C4-2B (cell line): Measurements from ENCODE around the gene ART1.

Experiments used
- ZFX ChIP-seq: fragments of 450-650 bp; IDR thresholded peaks from 2 replicates; pipeline ENCODE4 v1.6.1; 2017
- TF ChIP-seq, protein P1 (sequence below): fragments of 450-650 bp; conservative IDR thresholded peaks from 2 replicates; pipeline ENCODE4 v1.5.1; 2017; ENCODE audit warnings: mild to moderate bottlenecking

DNA sequence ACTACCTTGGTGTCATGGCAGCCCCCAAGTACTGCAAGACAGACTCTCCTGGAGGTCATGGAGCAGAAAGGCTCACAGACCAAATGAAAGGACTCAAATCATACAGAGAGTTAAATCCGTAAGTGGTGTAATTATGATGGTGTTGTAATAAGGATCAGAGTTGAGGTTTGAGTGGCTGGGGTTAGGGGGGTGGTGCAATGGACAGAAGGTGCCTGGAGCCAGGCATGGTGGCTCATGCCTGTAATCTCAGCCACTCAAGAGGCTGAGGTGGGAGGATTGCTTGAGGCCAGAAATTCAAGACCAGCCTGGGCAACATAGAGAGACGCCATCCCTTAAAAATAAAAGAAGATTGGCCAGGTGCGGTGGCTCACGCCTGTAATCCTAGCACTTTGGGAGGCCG is 21.8 kb upstream of the ART1 start:
- TF ChIP-seq, protein P1, sequence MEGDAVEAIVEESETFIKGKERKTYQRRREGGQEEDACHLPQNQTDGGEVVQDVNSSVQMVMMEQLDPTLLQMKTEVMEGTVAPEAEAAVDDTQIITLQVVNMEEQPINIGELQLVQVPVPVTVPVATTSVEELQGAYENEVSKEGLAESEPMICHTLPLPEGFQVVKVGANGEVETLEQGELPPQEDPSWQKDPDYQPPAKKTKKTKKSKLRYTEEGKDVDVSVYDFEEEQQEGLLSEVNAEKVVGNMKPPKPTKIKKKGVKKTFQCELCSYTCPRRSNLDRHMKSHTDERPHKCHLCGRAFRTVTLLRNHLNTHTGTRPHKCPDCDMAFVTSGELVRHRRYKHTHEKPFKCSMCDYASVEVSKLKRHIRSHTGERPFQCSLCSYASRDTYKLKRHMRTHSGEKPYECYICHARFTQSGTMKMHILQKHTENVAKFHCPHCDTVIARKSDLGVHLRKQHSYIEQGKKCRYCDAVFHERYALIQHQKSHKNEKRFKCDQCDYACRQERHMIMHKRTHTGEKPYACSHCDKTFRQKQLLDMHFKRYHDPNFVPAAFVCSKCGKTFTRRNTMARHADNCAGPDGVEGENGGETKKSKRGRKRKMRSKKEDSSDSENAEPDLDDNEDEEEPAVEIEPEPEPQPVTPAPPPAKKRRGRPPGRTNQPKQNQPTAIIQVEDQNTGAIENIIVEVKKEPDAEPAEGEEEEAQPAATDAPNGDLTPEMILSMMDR = no peak
- TF ChIP-seq ZFX = no peak
